ENCODE data around the gene TDO2.

Gene TDO2

GRCh38 chr4:155966731-155967395 lies 63.4 kb downstream of the TDO2 start:
- ATAC-seq (ENCODE audit: low read depth), result no peak
- Histone ChIP-seq H3K27ac (ENCODE audit: poor library complexity, severe bottlenecking) (no peak overlapping the region), H3K27me3 (ENCODE audit: insufficient read depth, poor library complexity, severe bottlenecking) (no peaks in the 10 kb centered on the region), H3K4me1 (ENCODE audit: insufficient read depth, poor library complexity, severe bottlenecking) (no peaks in the 10 kb centered on the region), H3K4me3 (ENCODE audit: severe bottlenecking) (no peak overlapping the region), H3K36me3 (ENCODE audit: low read depth) (no peaks in the 10 kb centered on the region), H3K9me3 (ENCODE audit: severe bottlenecking) (no peaks in the 10 kb centered on the region)
- DNase-seq (ENCODE audit: low spot score), result no peak
- no peak for TF ChIP-seq CTCF (IDR thresholded peaks at IDR 0.05; ENCODE audit: poor library complexity, severe bottlenecking)

Data from RWPE2 (cell line).